Spleen (tissue), 11 donors: ENCODE measurements around the gene MAST4. TPM values are rescaled to one million over a fixed set of nuclear protein-coding genes. Genes with fewer than 3 reads are reported as not detected.

Experiments
- DNase-seq: peaks from one replicate; pipeline ENCODE4 v3.0.0-alpha.2; 2020
- H3K27ac ChIP-seq, 8 donors: fragments of 200-600 bp; sonication (generic) in 7 of 8; 1 replicate in 4 of 8; 2 replicates in 4 of 8; pipeline versions ENCODE4 v1.5.0 to v1.8.0; 2016 to 2021; ENCODE audit warnings: inconsistent platforms in 4 of 8, mild to moderate bottlenecking in 4 of 8, moderate library complexity in 1 of 8
- H3K27me3 ChIP-seq, 7 donors: fragments of 200-600 bp; sonication (generic) in 6 of 7; replicated peaks in 1 of 7; 1 replicate in 4 of 7; 2 replicates in 3 of 7; pipeline versions ENCODE4 v1.5.0 to v1.8.0; 2016 to 2021; ENCODE audit warnings: inconsistent platforms in 3 of 7, mild to moderate bottlenecking in 1 of 7
- H3K36me3 ChIP-seq, 6 donors: fragments of 200-600 bp; sonication (generic) in 5 of 6; 1 replicate in 4 of 6; 2 replicates in 2 of 6; pipeline versions ENCODE4 v1.5.0 to v1.8.0; 2016 to 2021; ENCODE audit warnings: inconsistent platforms in 2 of 6
- H3K4me1 ChIP-seq, 6 donors: fragments of 200-600 bp; sonication (generic) in 5 of 6; 1 replicate in 3 of 6; 2 replicates in 3 of 6; pipeline versions ENCODE4 v1.5.0 to v1.8.0; 2016 to 2021; ENCODE audit warnings: inconsistent platforms in 3 of 6
- H3K4me3 ChIP-seq, 8 donors: fragments of 200-600 bp; sonication (generic) in 7 of 8; 1 replicate in 4 of 8; 2 replicates in 4 of 8; pipeline versions ENCODE4 v1.5.0 to v1.8.0; 2016 to 2021; ENCODE audit warnings: inconsistent platforms in 4 of 8, mild to moderate bottlenecking in 4 of 8, moderate library complexity in 2 of 8
- H3K9me3 ChIP-seq, 8 donors: fragments of 200-600 bp; sonication (generic) in 7 of 8; 1 replicate in 4 of 8; 2 replicates in 4 of 8; pipeline versions ENCODE4 v1.5.0 to v1.8.0; 2016 to 2021; ENCODE audit warnings: inconsistent platforms in 4 of 8
- POLR2A ChIP-seq, 3 donors: fragments of 450-650 bp; IDR thresholded peaks; one replicate each; pipeline ENCODE4 v1.5.1; 2017; ENCODE audit warnings: antibody characterized with exemption in 3 of 3, mild to moderate bottlenecking in 1 of 3
- POLR2AphosphoS5 ChIP-seq, 3 donors: sonication (generic); formaldehyde crosslinking; IDR thresholded peaks; one replicate each; pipeline ENCODE4 v1.5.1; 2017; ENCODE audit warnings: antibody characterized with exemption in 3 of 3
- WGBS, 5 donors: extraction: QIAGEN DNeasy Blood & Tissue Kit in 3 of 5; methylation state at CpG; one replicate each; pipeline versions ENCODE4 v1.1.5 to v1.1.7; 2013 to 2018; 5-methylcytosine and 5-hydroxymethylcytosine counted together
- intact Hi-C: fragments of 100-400 bp; cut with DNase I; formaldehyde crosslinking; loops from one replicate; pipeline ENCODE4 v1.15.0; 2023; ENCODE audit warnings: low total_unique reads
- polyA plus RNA-seq, 3 donors: library from polyadenylated mRNA; stranded (reverse); fragments of 200-250 nt; gene quantifications; one replicate each; pipeline ENCODE4 v1.2.1, GENCODE V29; 2013
- total RNA-seq, 7 donors: library from RNA; depleted of rRNA in 3 of 7; stranded (reverse); fragments of >200 nt in 3 of 7; fragmentation: NEBNext Ultra II Directional in 4 of 7; extraction: Animal tissue kit (Norgen Biotek cat#: 25700) in 4 of 7; gene quantifications; one replicate each; pipeline versions ENCODE4 v1.1.0 to v1.2.1, GENCODE V29; 2016 to 2021
- TF ChIP-seq, protein P1 (sequence below), 11 experiments: fragments of 200-600 bp in 7 of 11; fragments of 450-650 bp in 4 of 11; sonication (generic) in 4 of 11; IDR thresholded peaks in 8 of 11; conservative IDR thresholded peaks in 3 of 11; 1 replicate in 7 of 11; 2 replicates in 4 of 11; pipeline versions ENCODE4 v1.4.0 to v1.8.0; 2016 to 2021; ENCODE audit warnings: antibody characterized with exemption in 11 of 11, inconsistent platforms in 4 of 11, mild to moderate bottlenecking in 1 of 11
- donor health status: healthy with polysubstance abuse.
- donor health status: DM: no; HTN: no; CAD: no; lungs with moderate emphysema.
- donor health status: DM: no; HTN: no; CAD: no.
- donor health status: Bipolar disorder and iron deficiency.
- donor health status: healthy.
- donor health status: DM: no; HTN: no; CAD: no.
- donor health status: DM: yes; HTN: yes; CAD: no.

Gene MAST4
- total and polyA plus RNA-seq, 10 donors = 2.5 to 43.7 (median 25.4) TPM

DNA sequence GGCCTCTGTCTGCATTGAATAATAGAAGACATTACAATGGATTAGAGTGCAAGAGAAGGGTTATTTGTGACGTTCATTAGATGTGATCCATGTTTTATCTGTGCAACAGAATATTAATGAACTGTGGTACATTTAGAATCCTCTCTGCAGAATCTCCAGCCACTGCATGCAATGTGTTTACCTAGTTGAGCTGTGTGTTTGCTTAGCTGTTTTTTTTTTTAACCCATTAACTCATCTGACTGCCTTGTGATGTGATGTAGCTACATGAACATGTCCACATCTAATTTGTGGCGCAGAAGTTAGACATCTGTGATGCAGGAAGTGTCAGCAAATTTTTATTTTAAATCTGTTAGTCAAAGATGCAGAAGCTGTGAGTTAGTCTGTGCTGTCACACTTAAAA, 363.5 kb downstream of the MAST4 start:
- DNase-seq = no peak
- TF ChIP-seq, protein P1, sequence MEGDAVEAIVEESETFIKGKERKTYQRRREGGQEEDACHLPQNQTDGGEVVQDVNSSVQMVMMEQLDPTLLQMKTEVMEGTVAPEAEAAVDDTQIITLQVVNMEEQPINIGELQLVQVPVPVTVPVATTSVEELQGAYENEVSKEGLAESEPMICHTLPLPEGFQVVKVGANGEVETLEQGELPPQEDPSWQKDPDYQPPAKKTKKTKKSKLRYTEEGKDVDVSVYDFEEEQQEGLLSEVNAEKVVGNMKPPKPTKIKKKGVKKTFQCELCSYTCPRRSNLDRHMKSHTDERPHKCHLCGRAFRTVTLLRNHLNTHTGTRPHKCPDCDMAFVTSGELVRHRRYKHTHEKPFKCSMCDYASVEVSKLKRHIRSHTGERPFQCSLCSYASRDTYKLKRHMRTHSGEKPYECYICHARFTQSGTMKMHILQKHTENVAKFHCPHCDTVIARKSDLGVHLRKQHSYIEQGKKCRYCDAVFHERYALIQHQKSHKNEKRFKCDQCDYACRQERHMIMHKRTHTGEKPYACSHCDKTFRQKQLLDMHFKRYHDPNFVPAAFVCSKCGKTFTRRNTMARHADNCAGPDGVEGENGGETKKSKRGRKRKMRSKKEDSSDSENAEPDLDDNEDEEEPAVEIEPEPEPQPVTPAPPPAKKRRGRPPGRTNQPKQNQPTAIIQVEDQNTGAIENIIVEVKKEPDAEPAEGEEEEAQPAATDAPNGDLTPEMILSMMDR (IDR thresholded peaks at IDR 0.05 in 8 of 11, conservative IDR thresholded peaks at IDR 0.05 in 3 of 11) = no peak
- TF ChIP-seq POLR2A (IDR thresholded peaks at IDR 0.05) (no peak), POLR2AphosphoS5 (IDR thresholded peaks at IDR 0.05) (no peak)
- peak overlapping the region in 1 of 8 donors; percentile 19 for H3K4me3 ChIP-seq

DNA sequence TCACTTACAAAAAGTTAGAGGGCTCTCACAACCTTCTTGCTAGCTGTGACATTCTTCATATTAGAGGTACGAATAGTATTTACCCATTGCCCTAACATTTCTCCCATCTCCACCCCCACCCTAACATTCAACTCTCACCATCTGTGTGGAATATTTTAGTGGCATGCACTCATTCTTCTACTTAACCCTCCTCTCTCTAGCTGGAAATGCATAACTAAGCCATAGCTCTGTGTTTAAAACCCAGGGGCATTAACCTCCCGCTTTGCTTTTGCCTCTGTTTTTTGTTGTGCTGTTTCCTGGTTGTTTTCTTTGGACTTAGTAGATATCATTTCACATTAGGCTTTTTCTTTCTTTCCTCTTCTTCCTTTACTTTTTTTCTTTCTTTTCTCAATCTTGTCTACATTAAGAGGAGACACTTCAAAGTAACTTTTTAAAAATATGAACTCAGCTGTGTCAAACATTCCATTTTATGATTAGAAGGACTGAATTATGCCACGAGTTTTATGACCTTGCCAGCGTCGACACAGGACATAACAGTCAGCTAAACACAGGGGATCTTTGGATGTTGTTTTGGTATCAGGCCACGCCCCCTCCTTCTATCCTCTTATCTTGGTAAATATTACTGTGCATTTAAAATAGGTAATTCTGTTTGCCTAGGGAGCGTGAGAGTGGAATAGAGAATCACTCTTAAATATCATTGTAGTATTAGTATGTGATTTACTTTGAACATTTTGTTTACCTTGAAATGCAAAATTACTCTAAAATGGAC, 364.4 kb downstream of the MAST4 start:
- no peaks in the 10 kb centered on the region for H3K27me3 ChIP-seq
- DNase-seq = no peak
- no peak overlapping the region for H3K27ac ChIP-seq
- H3K4me1 ChIP-seq = peaks cover 0 to 15% (median 2%) of the 10 kb centered on the region in 6 donors
- no peaks in the 10 kb centered on the region for H3K36me3 ChIP-seq
- no peak overlapping the region for H3K4me3 ChIP-seq
- H3K9me3 ChIP-seq = no peaks in the 10 kb centered on the region
- intact Hi-C loops = no loop called here
- WGBS, 5 donors = 52 to 74% (median 67%) methylated on average over 7 of the region's 7 CpGs
- TF ChIP-seq POLR2AphosphoS5 (IDR thresholded peaks at IDR 0.05) (no peak), POLR2A (IDR thresholded peaks at IDR 0.05) (no peak)
- TF ChIP-seq, protein P1 (IDR thresholded peaks at IDR 0.05 in 8 of 11, conservative IDR thresholded peaks at IDR 0.05 in 3 of 11) = no peak

More for the DNA sequence above, 363.5 kb downstream of the MAST4 start:
- Histone ChIP-seq H3K9me3 (no peaks in the 10 kb centered on the region), H3K27me3 (no peaks in the 10 kb centered on the region), H3K36me3 (no peaks in the 10 kb centered on the region), H3K4me1 (peaks cover 0 to 15% (median 2%) of the 10 kb centered on the region in 6 donors), H3K27ac (no peak overlapping the region)
- 64 to 83% (median 72%) methylated on average over 2 of the region's 2 CpGs for WGBS, 5 donors
- intact Hi-C loops = no loop called here

DNA sequence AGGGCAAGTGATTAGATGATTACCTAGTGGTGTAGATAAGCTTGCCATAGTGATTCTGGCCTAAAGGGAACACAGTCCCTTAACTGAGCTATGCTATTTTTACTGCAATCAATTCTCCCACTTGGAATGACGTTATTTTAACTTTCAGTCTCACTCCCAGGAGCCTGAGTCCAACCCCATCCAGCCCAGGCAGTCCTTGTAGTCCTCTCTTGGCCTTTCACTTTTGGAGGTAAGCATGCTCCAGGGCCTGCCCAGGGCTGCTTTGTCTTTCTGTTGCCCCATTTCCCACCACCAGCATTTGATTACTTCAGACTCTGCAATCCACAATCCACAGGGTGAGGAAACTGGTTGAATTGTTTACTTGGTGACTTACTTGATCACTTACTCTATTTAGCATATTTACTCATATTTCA, 367.4 kb downstream of the MAST4 start:
- WGBS, 5 donors = 39 to 76% (median 57%) methylated on average over 1 of the region's 1 CpG
- no peaks in the 10 kb centered on the region for H3K36me3 ChIP-seq
- H3K4me3 ChIP-seq = no peak overlapping the region
- H3K27me3 ChIP-seq = no peaks in the 10 kb centered on the region
- peaks cover 0 to 15% (median 2%) of the 10 kb centered on the region in 6 donors for H3K4me1 ChIP-seq
- no peak overlapping the region for H3K27ac ChIP-seq
- intact Hi-C loops = no loop called here
- DNase-seq = no peak
- H3K9me3 ChIP-seq = no peaks in the 10 kb centered on the region
- no peak for TF ChIP-seq POLR2AphosphoS5 (IDR thresholded peaks at IDR 0.05)
- no peak for TF ChIP-seq POLR2A (IDR thresholded peaks at IDR 0.05)
- TF ChIP-seq, protein P1 (IDR thresholded peaks at IDR 0.05 in 8 of 11, conservative IDR thresholded peaks at IDR 0.05 in 3 of 11) = no peak

DNA sequence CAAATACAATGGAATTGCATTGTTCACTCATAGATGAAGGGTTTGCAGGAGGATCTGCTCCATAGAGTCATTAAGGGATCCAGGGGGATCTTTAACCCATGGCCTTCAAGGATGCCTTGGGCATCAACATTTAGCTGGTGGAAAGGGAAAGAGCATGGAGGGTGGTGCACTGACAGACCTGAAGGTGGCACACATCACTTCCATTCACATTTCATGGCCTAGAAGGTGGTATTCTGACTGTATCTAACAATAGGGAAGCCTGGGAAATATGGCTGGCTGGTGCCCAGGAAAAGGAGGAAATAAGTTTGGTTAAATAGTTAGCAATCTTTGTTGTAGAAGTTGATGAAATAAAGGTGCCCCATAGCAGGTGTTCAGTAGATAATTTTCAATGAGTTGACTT, 370.2 kb downstream of the MAST4 start:
- Histone ChIP-seq H3K36me3 (no peaks in the 10 kb centered on the region), H3K4me1 (no peaks in the 10 kb centered on the region), H3K27ac (no peak overlapping the region), H3K27me3 (no peaks in the 10 kb centered on the region), H3K9me3 (no peaks in the 10 kb centered on the region), H3K4me3 (no peak overlapping the region)
- TF ChIP-seq POLR2A (IDR thresholded peaks at IDR 0.05) (no peak), POLR2AphosphoS5 (IDR thresholded peaks at IDR 0.05) (no peak)
- TF ChIP-seq, protein P1 (IDR thresholded peaks at IDR 0.05 in 8 of 11, conservative IDR thresholded peaks at IDR 0.05 in 3 of 11) = no peak
- intact Hi-C loops = no loop called here
- DNase-seq = no peak
